H7 (cell line): Measurements from ENCODE around the gene MICU2. TPM values are rescaled to one million over a fixed set of nuclear protein-coding genes. Genes with fewer than 3 reads are reported as not detected.
"Not testable (repeated sequence)": the region's sequence is repeated elsewhere in the genome, so short reads cannot be mapped to it uniquely, and the experiment has no call there.

ENCODE experiments used
- DNase-seq: peaks from one replicate; pipeline ENCODE4 v3.0.0; 2012
- H3K27me3 ChIP-seq: 2 replicates; pipeline ENCODE4 v1.6.0; 2011; ENCODE audit warnings: mild to moderate bottlenecking, low read length; ENCODE audit not compliant: control insufficient read depth, insufficient read depth
- H3K36me3 ChIP-seq: replicated peaks from 2 replicates; pipeline ENCODE4 v1.5.1; 2011; ENCODE audit warnings: low read length; ENCODE audit not compliant: control insufficient read depth, insufficient read depth
- H3K4me3 ChIP-seq: 2 replicates; pipeline ENCODE4 v1.5.1; 2011; ENCODE audit warnings: low read depth, mild to moderate bottlenecking, control low read depth, low read length, moderate library complexity; ENCODE audit not compliant: insufficient read depth
- total RNA-seq: library from RNA; depleted of rRNA; stranded (reverse); fragments of >200 nt; shearing (Covaris generic); gene quantifications from 2 replicates; pipeline ENCODE4 v1.2.3, GENCODE V29; 2014

Gene MICU2
- total RNA-seq, 1 experiment from 2014 or later, result 69.7 TPM

- Histone ChIP-seq H3K36me3 (no peaks in the 10 kb centered on the region), H3K27me3 (no peaks in the 10 kb centered on the region), H3K4me3 (no peak overlapping the region)
- no peak for DNase-seq
These were observed 24.1 kb downstream of the MICU2 start for GRCh38 chr13:21579754-21580316.

- Histone ChIP-seq H3K4me3 (no peak overlapping the region), H3K27me3 (no peaks in the 10 kb centered on the region), H3K36me3 (no peaks in the 10 kb centered on the region)
- no peak for DNase-seq
These were observed 25.2 kb downstream of the MICU2 start for GRCh38 chr13:21578748-21579147.

GRCh38 chr13:21576426-21576825 is 27.5 kb downstream of the MICU2 start:
- H3K36me3 ChIP-seq, result no peaks in the 10 kb centered on the region
- no peaks in the 10 kb centered on the region for H3K27me3 ChIP-seq
- H3K4me3 ChIP-seq, result no peak overlapping the region
- no peak for DNase-seq

GRCh38 chr13:21573920-21574712 is 29.9 kb downstream of the MICU2 start:
- Histone ChIP-seq H3K4me3 (no peak overlapping the region), H3K36me3 (no peaks in the 10 kb centered on the region), H3K27me3 (no peaks in the 10 kb centered on the region)
- DNase-seq, result peak; percentile 9

- Histone ChIP-seq H3K4me3 (no peak overlapping the region), H3K36me3 (no peaks in the 10 kb centered on the region), H3K27me3 (no peaks in the 10 kb centered on the region)
- DNase-seq, result no peak
These were observed 34.3 kb downstream of the MICU2 start for GRCh38 chr13:21569686-21570085.

- Histone ChIP-seq H3K4me3 (no peak overlapping the region), H3K36me3 (peaks cover 1% of the 10 kb centered on the region; the same call in 1 of the 2 replicates), H3K27me3 (no peaks in the 10 kb centered on the region)
- DNase-seq, result no peak
These were observed 35.1 kb downstream of the MICU2 start for GRCh38 chr13:21568854-21569253.

- Histone ChIP-seq H3K36me3 (peaks cover 1% of the 10 kb centered on the region; the same call in 1 of the 2 replicates), H3K27me3 (no peaks in the 10 kb centered on the region), H3K4me3 (no peak overlapping the region)
- no peak for DNase-seq
These were observed 36.3 kb downstream of the MICU2 start for GRCh38 chr13:21567714-21568113.

GRCh38 chr13:21557995-21558394 is 46.0 kb downstream of the MICU2 start:
- H3K36me3 ChIP-seq, result no peaks in the 10 kb centered on the region
- H3K4me3 ChIP-seq, result no peak overlapping the region
- no peaks in the 10 kb centered on the region for H3K27me3 ChIP-seq
- peak; percentile 26 for DNase-seq

- DNase-seq, result no peak
- H3K27me3 ChIP-seq, result no peaks in the 10 kb centered on the region
- H3K36me3 ChIP-seq, result no peaks in the 10 kb centered on the region
- no peak overlapping the region for H3K4me3 ChIP-seq
These were observed 47.9 kb downstream of the MICU2 start for GRCh38 chr13:21556051-21556450.

- not testable (repeated sequence) for H3K4me3 ChIP-seq, DNase-seq, H3K36me3 ChIP-seq, H3K27me3 ChIP-seq
These were observed 50.7 kb downstream of the MICU2 start for GRCh38 chr13:21553261-21553660.

GRCh38 chr13:21550918-21551317 is 53.1 kb downstream of the MICU2 start:
- no peaks in the 10 kb centered on the region for H3K36me3 ChIP-seq
- no peaks in the 10 kb centered on the region for H3K27me3 ChIP-seq
- H3K4me3 ChIP-seq, result no peak overlapping the region
- DNase-seq, result no peak

GRCh38 chr13:21549633-21550032 is 54.3 kb downstream of the MICU2 start:
- H3K27me3 ChIP-seq, result no peaks in the 10 kb centered on the region
- H3K4me3 ChIP-seq, result no peak overlapping the region
- no peak for DNase-seq
- no peaks in the 10 kb centered on the region for H3K36me3 ChIP-seq

GRCh38 chr13:21548577-21548976 is 55.4 kb downstream of the MICU2 start:
- no peak for DNase-seq
- Histone ChIP-seq H3K4me3 (no peak overlapping the region), H3K27me3 (no peaks in the 10 kb centered on the region), H3K36me3 (no peaks in the 10 kb centered on the region)

- DNase-seq, result no peak
- H3K36me3 ChIP-seq, result no peaks in the 10 kb centered on the region
- no peak overlapping the region for H3K4me3 ChIP-seq
- no peaks in the 10 kb centered on the region for H3K27me3 ChIP-seq
These were observed 57.6 kb downstream of the MICU2 start for GRCh38 chr13:21546372-21546771.

- no peak overlapping the region for H3K4me3 ChIP-seq
These were observed 59.5 kb downstream of the MICU2 start for GRCh38 chr13:21544515-21544914.

More at GRCh38 chr13:21544515-21544914, 59.5 kb downstream of the MICU2 start:
- DNase-seq, result no peak
- no peaks in the 10 kb centered on the region for H3K36me3 ChIP-seq
- H3K27me3 ChIP-seq, result no peaks in the 10 kb centered on the region
